HuH-7.5 (cell line): ENCODE results near the gene SCD5.

Source experiments
- DNase-seq: peaks from one replicate; pipeline ENCODE4 v3.0.0; 2011; ENCODE audit warnings: low spot score

The SCD5 gene

GRCh38 chr4:82726596-82726995 lies 72.0 kb downstream of the SCD5 start:
- no peak for DNase-seq

- no peak for DNase-seq
These were observed 76.7 kb downstream of the SCD5 start for GRCh38 chr4:82721819-82722423.

GRCh38 chr4:82718162-82718940 lies 80.2 kb downstream of the SCD5 start:
- no peak for DNase-seq

- no peak for DNase-seq
These were observed 82.6 kb downstream of the SCD5 start for GRCh38 chr4:82715731-82716617.

GRCh38 chr4:82713856-82714255 lies 84.7 kb downstream of the SCD5 start:
- no peak for DNase-seq

- no peak for DNase-seq
These were observed 86.0 kb downstream of the SCD5 start for GRCh38 chr4:82712561-82712960.

GRCh38 chr4:82711158-82711785 lies 87.3 kb downstream of the SCD5 start:
- no peak for DNase-seq

- DNase-seq, result no peak
These were observed 88.2 kb downstream of the SCD5 start for GRCh38 chr4:82710197-82710929.

- no peak for DNase-seq
These were observed 89.6 kb downstream of the SCD5 start for GRCh38 chr4:82708982-82709381.

- no peak for DNase-seq
These were observed 92.1 kb downstream of the SCD5 start for GRCh38 chr4:82706349-82707000.

GRCh38 chr4:82705928-82706300 lies 92.7 kb downstream of the SCD5 start:
- no peak for DNase-seq

- DNase-seq, result no peak
These were observed 93.2 kb downstream of the SCD5 start for GRCh38 chr4:82705169-82705927.

- DNase-seq, result no peak
These were observed 94.4 kb downstream of the SCD5 start for GRCh38 chr4:82704156-82704555.

- no peak for DNase-seq
These were observed 100.2 kb downstream of the SCD5 start for GRCh38 chr4:82698412-82698811.

- no peak for DNase-seq
These were observed 101.0 kb downstream of the SCD5 start for GRCh38 chr4:82697561-82697960.

GRCh38 chr4:82696117-82696860 lies 102.3 kb downstream of the SCD5 start:
- no peak for DNase-seq

GRCh38 chr4:82694892-82695291 lies 103.7 kb downstream of the SCD5 start:
- DNase-seq, result no peak

GRCh38 chr4:82694046-82694445 lies 104.5 kb downstream of the SCD5 start:
- DNase-seq, result no peak

GRCh38 chr4:82692101-82692780 lies 106.4 kb downstream of the SCD5 start:
- no peak for DNase-seq
